Measurements from ENCODE around the gene RNF207. TPM values are rescaled to one million over a fixed set of nuclear protein-coding genes. Genes with fewer than 3 reads are reported as not detected.

RNF207 gene
- total RNA-seq, 4 donors from 2014 or later: 10.8 to 43.2 (median 20.2) TPM

DNA sequence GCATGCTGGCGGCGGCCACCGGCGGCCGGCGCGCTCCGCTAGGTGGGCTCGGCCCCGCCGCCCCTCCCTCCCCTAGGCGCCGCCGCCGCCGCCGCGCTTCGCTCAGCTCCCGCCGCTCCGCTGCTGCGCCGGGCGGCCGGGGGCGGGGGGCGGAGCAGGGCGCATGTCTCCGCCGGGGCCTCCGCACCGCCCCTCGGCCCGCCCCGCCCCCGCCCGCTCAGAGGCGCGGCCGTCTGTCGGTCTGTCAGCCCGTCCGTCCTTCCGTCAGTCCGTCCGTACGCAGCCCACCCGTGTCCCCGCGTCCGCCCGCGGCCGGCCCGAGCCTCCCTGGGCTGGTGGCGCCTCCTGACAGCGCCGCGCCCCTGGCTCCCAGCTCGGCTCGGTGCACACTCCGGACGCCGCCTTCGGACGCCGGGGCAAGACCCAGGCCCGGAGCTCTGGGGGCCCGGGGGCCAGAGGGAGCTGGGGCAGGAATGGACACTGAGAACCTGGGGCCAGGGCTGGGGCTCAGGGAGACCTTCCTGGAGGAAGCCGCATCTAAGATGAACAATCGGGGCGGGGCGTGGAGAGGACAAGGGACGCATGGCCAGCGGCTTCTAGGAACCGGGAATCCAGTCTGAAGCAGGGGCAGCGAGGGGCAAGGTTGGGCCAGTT is 55.2 kb downstream of the RNF207 start, which contains the start of gene GPR153:
Gene GPR153 (minus strand): TSS at position 138 of the 654 bp plus-strand sequence. CDS start 6,193 bp downstream, outside the sequence.
- peak within 1 kb of the TSS; percentile 70 to 83 (median 73) for H3K27ac ChIP-seq (replicated peaks in 1 of 4)
- H3K9me3 ChIP-seq: no peaks in the 10 kb centered on the region
- TF ChIP-seq, protein P1, sequence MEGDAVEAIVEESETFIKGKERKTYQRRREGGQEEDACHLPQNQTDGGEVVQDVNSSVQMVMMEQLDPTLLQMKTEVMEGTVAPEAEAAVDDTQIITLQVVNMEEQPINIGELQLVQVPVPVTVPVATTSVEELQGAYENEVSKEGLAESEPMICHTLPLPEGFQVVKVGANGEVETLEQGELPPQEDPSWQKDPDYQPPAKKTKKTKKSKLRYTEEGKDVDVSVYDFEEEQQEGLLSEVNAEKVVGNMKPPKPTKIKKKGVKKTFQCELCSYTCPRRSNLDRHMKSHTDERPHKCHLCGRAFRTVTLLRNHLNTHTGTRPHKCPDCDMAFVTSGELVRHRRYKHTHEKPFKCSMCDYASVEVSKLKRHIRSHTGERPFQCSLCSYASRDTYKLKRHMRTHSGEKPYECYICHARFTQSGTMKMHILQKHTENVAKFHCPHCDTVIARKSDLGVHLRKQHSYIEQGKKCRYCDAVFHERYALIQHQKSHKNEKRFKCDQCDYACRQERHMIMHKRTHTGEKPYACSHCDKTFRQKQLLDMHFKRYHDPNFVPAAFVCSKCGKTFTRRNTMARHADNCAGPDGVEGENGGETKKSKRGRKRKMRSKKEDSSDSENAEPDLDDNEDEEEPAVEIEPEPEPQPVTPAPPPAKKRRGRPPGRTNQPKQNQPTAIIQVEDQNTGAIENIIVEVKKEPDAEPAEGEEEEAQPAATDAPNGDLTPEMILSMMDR (IDR thresholded peaks at IDR 0.05): no peak
- no peak for TF ChIP-seq POLR2AphosphoS5 (IDR thresholded peaks at IDR 0.05)
- no peak for TF ChIP-seq POLR2A (IDR thresholded peaks at IDR 0.05; ENCODE audit: low read depth)
- TF ChIP-seq EP300 (IDR thresholded peaks at IDR 0.05): no peak
- H3K4me3 ChIP-seq: peak within 1 kb of the TSS; percentile 64 to 74 (median 66)
- intact Hi-C loops (cut with DNase I): no loop called here
- no peaks in the 10 kb centered on the region for H3K36me3 ChIP-seq
- peaks cover 4 to 65% (median 13%) of the 10 kb centered on the region in 4 donors for H3K27me3 ChIP-seq
- no peak for DNase-seq (ENCODE audit: extremely low spot score)
- H3K4me1 ChIP-seq: peaks cover 33 to 63% (median 51%) of the 10 kb centered on the region in 4 donors
- 9% methylated on average over 7 of the region's 78 CpGs for WGBS

DNA sequence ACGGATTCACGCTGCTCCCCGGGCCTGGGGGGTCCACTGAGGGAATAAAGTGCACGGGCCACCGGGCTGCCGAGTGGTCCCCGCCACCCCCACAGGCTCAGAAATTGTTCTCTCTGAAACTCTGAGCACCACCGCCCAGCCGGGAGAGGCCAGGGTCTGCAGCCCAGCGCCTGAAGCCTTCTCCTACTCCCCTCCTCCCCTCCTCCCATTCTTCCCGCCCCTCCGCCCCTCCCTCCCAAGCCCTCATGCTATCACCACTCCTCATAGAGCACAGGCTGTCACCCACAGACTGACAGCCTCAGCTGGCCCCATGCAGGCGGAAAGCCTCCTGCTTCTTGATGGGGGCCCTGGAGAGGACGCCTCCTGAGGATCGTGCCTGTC is 55.7 kb downstream of the RNF207 start:
- Histone ChIP-seq H3K4me1 (peaks cover 33 to 68% (median 53%) of the 10 kb centered on the region in 4 donors), H3K4me3 (peak overlapping the region; percentile 64 to 74 (median 66)), H3K27ac (replicated peaks in 1 of 4) (peak overlapping the region; percentile 65 to 76 (median 72)), H3K27me3 (peaks cover 4 to 65% (median 13%) of the 10 kb centered on the region in 4 donors), H3K9me3 (no peaks in the 10 kb centered on the region), H3K36me3 (no peaks in the 10 kb centered on the region)
- TF ChIP-seq, protein P1 (IDR thresholded peaks at IDR 0.05): no peak
- no peak for TF ChIP-seq EP300 (IDR thresholded peaks at IDR 0.05)
- no peak for TF ChIP-seq POLR2A (IDR thresholded peaks at IDR 0.05; ENCODE audit: low read depth)
- no peak for TF ChIP-seq POLR2AphosphoS5 (IDR thresholded peaks at IDR 0.05)
- DNase-seq (ENCODE audit: extremely low spot score): no peak
- intact Hi-C loops (cut with DNase I): no loop called here
- 50% methylated on average over 6 of the region's 15 CpGs for WGBS

DNA sequence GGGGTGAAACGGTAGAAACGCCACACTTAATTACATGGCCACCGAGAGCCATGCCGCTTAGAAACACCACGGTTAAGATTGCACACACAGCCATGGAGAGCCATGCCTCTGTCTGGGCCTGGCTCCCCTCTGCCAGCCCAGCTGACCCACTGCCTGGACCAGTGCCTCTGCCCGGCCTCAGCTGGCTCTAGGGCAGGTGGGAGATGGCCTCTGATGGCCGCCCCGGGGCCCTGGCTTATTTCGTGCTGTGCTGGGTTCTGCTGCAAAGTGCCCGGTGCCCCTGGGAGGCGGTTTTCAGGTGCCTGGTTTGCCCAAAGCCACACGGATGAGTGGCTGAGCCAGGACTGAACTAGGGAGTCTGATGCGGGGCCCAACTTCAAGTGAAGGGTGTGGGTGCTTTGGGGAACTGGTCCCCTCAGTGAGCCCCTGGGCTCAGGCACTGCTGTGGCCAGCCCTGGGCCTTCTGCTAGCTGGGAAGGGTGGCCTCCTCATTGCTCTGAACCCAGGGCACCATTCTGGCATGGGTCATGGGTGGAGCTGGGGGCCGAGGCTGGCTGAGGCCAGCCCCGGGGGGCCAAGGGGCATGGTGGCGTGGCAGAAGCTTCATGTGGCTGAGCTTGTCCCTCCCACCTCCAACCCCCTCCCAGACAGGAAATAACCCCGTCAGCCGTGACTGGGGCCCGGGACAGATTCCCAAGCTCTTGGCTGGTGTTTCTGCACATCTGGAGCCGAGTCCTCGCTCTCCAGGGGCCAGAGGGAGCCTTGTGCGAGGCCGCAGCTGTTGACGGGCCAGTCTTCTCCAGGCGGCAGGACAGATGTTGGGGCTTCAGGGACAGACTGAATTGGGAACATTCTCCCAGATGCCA is 56.9 kb downstream of the RNF207 start:
- Histone ChIP-seq H3K27ac (replicated peaks in 1 of 4) (peak overlapping the region; percentile 7 to 54 (median 36)), H3K36me3 (no peaks in the 10 kb centered on the region), H3K27me3 (peaks cover 4 to 58% (median 13%) of the 10 kb centered on the region in 4 donors), H3K4me1 (peaks cover 33 to 71% (median 54%) of the 10 kb centered on the region in 4 donors), H3K4me3 (no peak overlapping the region), H3K9me3 (no peaks in the 10 kb centered on the region)
- intact Hi-C loops (cut with DNase I): no loop called here
- no peak for DNase-seq (ENCODE audit: extremely low spot score)
- WGBS: 54% methylated on average over 11 of the region's 25 CpGs
- TF ChIP-seq POLR2A (IDR thresholded peaks at IDR 0.05; ENCODE audit: low read depth) (no peak), EP300 (IDR thresholded peaks at IDR 0.05) (no peak), POLR2AphosphoS5 (IDR thresholded peaks at IDR 0.05) (no peak)
- TF ChIP-seq, protein P1 (IDR thresholded peaks at IDR 0.05): no peak

DNA sequence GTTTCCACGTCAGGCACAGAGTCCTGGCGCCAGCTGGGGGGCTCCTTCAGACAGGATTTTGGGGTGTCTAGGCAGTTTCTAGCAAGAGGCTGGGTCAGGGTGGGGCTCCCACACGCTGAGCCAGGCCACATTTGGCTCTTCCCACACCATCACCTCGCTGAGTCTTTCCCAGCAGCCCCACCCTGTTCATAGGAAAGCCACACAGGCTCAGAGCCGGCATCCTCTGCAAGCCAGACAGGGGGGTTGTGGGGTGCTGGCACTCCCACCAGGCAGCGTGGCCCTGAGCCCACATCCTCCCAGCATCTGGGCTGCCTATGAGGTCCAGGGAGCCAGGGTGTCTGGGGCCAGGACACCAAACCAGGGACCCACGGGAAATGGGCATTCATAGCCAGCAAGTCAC is 57.8 kb downstream of the RNF207 start:
- intact Hi-C loops (cut with DNase I): no loop called here
- WGBS: no CpG with 5 or more reads among the region's 7 CpGs
- peaks cover 33 to 71% (median 54%) of the 10 kb centered on the region in 4 donors for H3K4me1 ChIP-seq

More for the DNA sequence above, 57.8 kb downstream of the RNF207 start:
- TF ChIP-seq POLR2AphosphoS5 (IDR thresholded peaks at IDR 0.05) (no peak), POLR2A (IDR thresholded peaks at IDR 0.05; ENCODE audit: low read depth) (no peak), EP300 (IDR thresholded peaks at IDR 0.05) (no peak)
- TF ChIP-seq, protein P1 (IDR thresholded peaks at IDR 0.05): no peak
- no peak for DNase-seq (ENCODE audit: extremely low spot score)
- H3K27me3 ChIP-seq: peaks cover 4 to 49% (median 13%) of the 10 kb centered on the region in 4 donors
- no peaks in the 10 kb centered on the region for H3K9me3 ChIP-seq
- H3K36me3 ChIP-seq: no peaks in the 10 kb centered on the region
- H3K27ac ChIP-seq (replicated peaks in 1 of 4): no peak overlapping the region
- H3K4me3 ChIP-seq: no peak overlapping the region

All from esophagus muscularis mucosa (tissue), 4 donors.